K562 (cell line): ENCODE data around the gene LAMTOR1. TPM values are rescaled to one million over a fixed set of nuclear protein-coding genes. Genes with fewer than 3 reads are reported as not detected.

Experiments used
- ATAC-seq: fragments of 200-7000 bp; cut with Tn5 transposase; 3 replicates; pipeline ENCODE4 v1.9.1; 2020; ENCODE audit warnings: moderate library complexity
- BruUV-seq: library from RNA; stranded (reverse); fragments of 400-500 nt; replicated peaks from 2 replicates; lab custom pipeline; 2021; lab: Mats Ljungman, UMichigan
- CTCF ChIA-PET: fragments of 300-600 bp; formaldehyde crosslinking; extraction: SDS; loops from one replicate; lab custom pipeline; 2021; ENCODE audit warnings: low intra/inter-chr PET ratio; lab: Yijun Ruan, JAX
- POLR2A ChIA-PET: fragments of 300-600, 350-650 bp; sonication (Branson Sonifier 250); formaldehyde crosslinking; extraction: SDS; loops from one replicate; lab custom pipeline; 2021; ENCODE audit warnings: antibody characterized with exemption, inconsistent platforms; lab: Yijun Ruan, JAX
- DNase-seq, 4 experiments: peaks; one replicate each; pipeline versions ENCODE4 v3.0.0 to v3.0.0-alpha.2; 2011 to 2018; ENCODE audit warnings: low spot score in 3 of 4, mixed read lengths in 3 of 4; ENCODE audit errors: extremely low read depth in 1 of 4
- FAIRE-seq: peaks from 2 replicates; lab custom pipeline; 2011; peaks lifted over from hg19 to GRCh38; lab: Jason Lieb, UNC
- H2AFZ ChIP-seq: 2 replicates; pipeline ENCODE4 v1.6.0; 2011; ENCODE audit warnings: low read depth, low read length, control low read depth, inconsistent platforms
- H3K27ac ChIP-seq: fragments of 200-600 bp; 3 replicates; pipeline ENCODE4 v1.8.0; 2011; ENCODE audit warnings: low read depth, mild to moderate bottlenecking, control low read depth, inconsistent platforms, low read length, moderate library complexity, mixed read lengths; ENCODE audit errors: extremely low read depth
- H3K27me3 ChIP-seq, 2 experiments: fragments of 300-600 bp in 1 of 2; 2 replicates in 1 of 2; 3 replicates in 1 of 2; pipeline versions ENCODE4 v1.6.0 to v1.8.0; 2011; ENCODE audit warnings: inconsistent platforms in 2 of 2, low read length in 2 of 2, mild to moderate bottlenecking in 1 of 2, mixed read lengths in 1 of 2, moderate library complexity in 1 of 2; ENCODE audit not compliant: control insufficient read depth in 2 of 2, insufficient read depth in 2 of 2
- H3K36me3 ChIP-seq: fragments of 300-600 bp; 3 replicates; pipeline ENCODE4 v1.8.0; 2011; ENCODE audit warnings: mild to moderate bottlenecking, low read length, inconsistent platforms; ENCODE audit not compliant: control insufficient read depth, insufficient read depth
- H3K4me1 ChIP-seq, 2 experiments: fragments of 200-600 bp in 1 of 2; replicated peaks in 1 of 2; 2 replicates in 1 of 2; 3 replicates in 1 of 2; pipeline versions ENCODE4 v1.5.1 to v1.8.0; 2011; ENCODE audit warnings: inconsistent platforms in 2 of 2, low read length in 2 of 2, mild to moderate bottlenecking in 1 of 2, mixed read lengths in 1 of 2, moderate library complexity in 1 of 2; ENCODE audit not compliant: control insufficient read depth in 2 of 2, insufficient read depth in 2 of 2
- H3K4me2 ChIP-seq: 2 replicates; pipeline ENCODE4 v1.6.1; 2011; ENCODE audit warnings: low read length, control low read depth, inconsistent platforms, mixed read lengths; ENCODE audit not compliant: insufficient read depth
- H3K4me3 ChIP-seq: fragments of 200-600 bp; sonication (generic), shearing (Covaris generic); 2 replicates; pipeline ENCODE4 v1.5.1; 2016; ENCODE audit warnings: control low read depth, inconsistent platforms
- H3K79me2 ChIP-seq: fragments of 200-600 bp; 3 replicates; pipeline ENCODE4 v1.8.0; 2011; ENCODE audit warnings: low read length, inconsistent platforms; ENCODE audit not compliant: control insufficient read depth, insufficient read depth
- H3K9ac ChIP-seq, 2 experiments: 2 replicates each; pipeline versions ENCODE4 v1.6.0 to v1.6.1; 2011; ENCODE audit warnings: low read depth in 2 of 2, low read length in 2 of 2, control low read depth in 1 of 2, inconsistent platforms in 1 of 2, mild to moderate bottlenecking in 1 of 2, mixed read lengths in 1 of 2; ENCODE audit not compliant: insufficient read depth in 1 of 2
- H3K9me1 ChIP-seq: one replicate; pipeline ENCODE4 v1.6.0; 2011; ENCODE audit warnings: inconsistent platforms, mild to moderate bottlenecking, low read length, moderate library complexity; ENCODE audit not compliant: control insufficient read depth, insufficient read depth
- H3K9me3 ChIP-seq: replicated peaks from 2 replicates; pipeline ENCODE4 v1.5.1; 2011; ENCODE audit warnings: low read depth, low read length, inconsistent platforms; ENCODE audit not compliant: control insufficient read depth, insufficient read depth
- H4K20me1 ChIP-seq: replicated peaks from 2 replicates; pipeline ENCODE4 v1.6.1; 2011; ENCODE audit warnings: low read length, inconsistent platforms, mixed read lengths; ENCODE audit not compliant: control insufficient read depth, insufficient read depth
- CCAR2 ChIP-seq: fragments of 200-400 bp; formaldehyde crosslinking; IDR thresholded peaks from 2 replicates; pipeline ENCODE4 v1.6.1; 2017; ENCODE audit warnings: mild to moderate bottlenecking, low read depth, low read length
- CEBPZ ChIP-seq: fragments of 150-350 bp; IDR thresholded peaks from 2 replicates; pipeline ENCODE4 v1.6.1; 2014; ENCODE audit warnings: low read depth, mild to moderate bottlenecking, low read length, borderline replicate concordance
- HDAC6 ChIP-seq: IDR thresholded peaks from 2 replicates; pipeline ENCODE4 v1.6.1; 2012; ENCODE audit warnings: low read depth, mild to moderate bottlenecking, control low read depth, inconsistent platforms, low read length, moderate library complexity
- MTA1 ChIP-seq: fragments of 450-650 bp; IDR thresholded peaks from 2 replicates; pipeline ENCODE4 v1.6.1; 2017; ENCODE audit warnings: borderline replicate concordance
- NR2C2 ChIP-seq, 2 experiments: fragments of 200-800 bp in 1 of 2; sonication (Bioruptor generic) in 1 of 2; sonication (generic) in 1 of 2; formaldehyde crosslinking in 1 of 2; IDR thresholded peaks; 2 replicates each; pipeline versions ENCODE4 v1.6.1 to v1.8.0; 2016 to 2022; ENCODE audit warnings: mild to moderate bottlenecking in 1 of 2, missing compliant biosample characterization in 1 of 2, missing genetic modification characterization in 1 of 2, missing genetic modification reagents in 1 of 2
- PCBP2 ChIP-seq: fragments of 200-400 bp; formaldehyde crosslinking; IDR thresholded peaks from 2 replicates; pipeline ENCODE4 v1.6.1; 2018; ENCODE audit warnings: low read length, low read depth, mild to moderate bottlenecking, moderate library complexity; ENCODE audit not compliant: poor library complexity, severe bottlenecking
- POLR2H ChIP-seq: IDR thresholded peaks from 2 replicates; pipeline ENCODE4 v1.6.1; 2016; ENCODE audit warnings: missing genetic modification characterization, low read depth, mild to moderate bottlenecking, control low read depth, missing compliant biosample characterization, moderate library complexity
- RFX5 ChIP-seq: IDR thresholded peaks from 2 replicates; pipeline ENCODE4 v1.6.1; 2011; ENCODE audit warnings: low read depth, mild to moderate bottlenecking, improper control_type of control experiment, low read length
- ZNF239 ChIP-seq: fragments of 250-450 bp; sonication (Bioruptor Pico); IDR thresholded peaks from 2 replicates; pipeline ENCODE4 v1.4.0; 2020; ENCODE audit warnings: mild to moderate bottlenecking
- ZNF583 ChIP-seq: fragments of 250-450 bp; sonication (Bioruptor Pico); IDR thresholded peaks from 2 replicates; pipeline ENCODE4 v1.4.0; 2020
- ZNF586 ChIP-seq: fragments of 450-650 bp; formaldehyde crosslinking; conservative IDR thresholded peaks from 2 replicates; pipeline ENCODE4 v1.4.0; 2020; ENCODE audit warnings: mild to moderate bottlenecking, moderate library complexity
- in situ Hi-C: fragments of 300-500 bp; cut with MboI; formaldehyde crosslinking; loops from 4 replicates; pipeline ENCODE4 v1.15.0; 2018; ENCODE audit warnings: inconsistent platforms, mixed read lengths
- intact Hi-C: fragments of 100-400 bp; cut with micrococcal nuclease; formaldehyde crosslinking; loops from 2 replicates; pipeline ENCODE4 v1.14.2; 2022
- polyA plus RNA-seq, 8 experiments: library from polyadenylated mRNA; depleted of rRNA in 4 of 8; stranded (reverse) in 5 of 8; unstranded in 3 of 8; fragments of >200 nt; fragmentation: Nextera tagmentation in 2 of 8; fragmentation: Illumina TruSeq in 1 of 8; extraction: Ambion mirVana in 2 of 8; extraction: Trizol in 1 of 8; gene quantifications; 2 replicates each; pipeline versions ENCODE4 v1.2.1 to v1.2.3, GENCODE V29; 2011 to 2014; ENCODE audit warnings: inconsistent platforms in 1 of 8, missing spikeins in 1 of 8
- total RNA-seq, 7 experiments: library from RNA; depleted of rRNA in 6 of 7; stranded (reverse); fragments of >200 nt in 6 of 7; fragmentation: Illumina TruSeq in 2 of 7; extraction: Trizol in 2 of 7; gene quantifications; 2 replicates each; pipeline versions ENCODE4 v1.2.1 to v1.2.3, GENCODE V29; 2011 to 2021; ENCODE audit warnings: low replicate concordance in 1 of 7
- TF ChIP-seq, protein P1 (sequence below): fragments of 250-450 bp; sonication (Bioruptor Pico); IDR thresholded peaks from 2 replicates; pipeline ENCODE4 v1.9.0; 2021; ENCODE audit warnings: mild to moderate bottlenecking

LAMTOR1 gene
- total and polyA plus RNA-seq, 9 of the 15 experiments (the other 6 are each of a cell fraction or from before 2014, with no cell fraction given) = 62.6 to 104 (median 85.3) TPM

DNA sequence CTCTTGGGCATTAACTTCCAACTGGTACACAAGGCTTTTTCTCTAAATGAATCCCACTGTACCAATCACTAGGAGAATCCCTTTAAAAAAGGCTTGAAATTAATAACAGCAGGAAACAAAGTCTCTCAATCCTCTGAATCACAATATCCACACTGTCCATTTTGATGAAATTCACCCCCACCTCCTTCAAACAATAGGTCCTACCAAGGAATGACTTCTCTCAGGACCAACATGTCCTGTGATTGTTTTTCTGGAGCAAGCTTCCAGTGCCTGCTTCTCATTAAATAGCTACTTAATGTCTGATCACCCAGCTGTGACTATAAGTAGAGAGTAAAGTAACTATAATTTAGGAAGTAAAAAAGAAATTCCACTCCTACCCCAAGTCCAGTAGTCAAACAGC, 35.8 kb downstream of the LAMTOR1 start:
- peaks cover 3 to 11% of the 10 kb centered on the region in 2 experiments; a peak in 3 of 5 replicates for H3K4me1 ChIP-seq
- no peak overlapping the region for H3K27ac ChIP-seq
- in situ Hi-C loops (no loop called here), intact Hi-C loops (no loop called here)
- H3K4me3 ChIP-seq = no peak overlapping the region
- no peaks in the 10 kb centered on the region; the same call in 1 of the 2 replicates for H4K20me1 ChIP-seq
- H3K9me1 ChIP-seq = no peaks in the 10 kb centered on the region
- H3K9ac ChIP-seq = no peak overlapping the region
- FAIRE-seq (no peak), DNase-seq (no peak), ATAC-seq (no peak)
- ChIA-PET CTCF (no interaction called here), POLR2A (interaction anchor here (0.6 to 2.7 kb wide), 12 partner anchors 8 to 176 kb away, joined by 3 to 9 read pairs (median 4); no protein-coding TSS in a partner anchor)
- BruUV-seq = no TSS peak
- peaks cover 58% of the 10 kb centered on the region for H3K36me3 ChIP-seq
- peaks cover 61% of the 10 kb centered on the region for H3K79me2 ChIP-seq
- no peaks in the 10 kb centered on the region for H3K27me3 ChIP-seq
- no peaks in the 10 kb centered on the region for H3K9me3 ChIP-seq
- no peak overlapping the region for H2AFZ ChIP-seq
- no peak overlapping the region for H3K4me2 ChIP-seq
- no peak for TF ChIP-seq ZNF586 (CRISPR knock-in tag)
- no peak for TF ChIP-seq POLR2H (tag)
- no peak for TF ChIP-seq HDAC6
- TF ChIP-seq, protein P1, sequence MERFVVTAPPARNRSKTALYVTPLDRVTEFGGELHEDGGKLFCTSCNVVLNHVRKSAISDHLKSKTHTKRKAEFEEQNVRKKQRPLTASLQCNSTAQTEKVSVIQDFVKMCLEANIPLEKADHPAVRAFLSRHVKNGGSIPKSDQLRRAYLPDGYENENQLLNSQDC = no peak
- no peak for TF ChIP-seq PCBP2
- TF ChIP-seq MTA1 = no peak

- no TSS peak for BruUV-seq
- Histone ChIP-seq H3K9me3 (no peaks in the 10 kb centered on the region), H3K27ac (no peak overlapping the region), H4K20me1 (no peaks in the 10 kb centered on the region; the same call in 1 of the 2 replicates), H3K4me2 (no peak overlapping the region), H3K4me1 (peaks cover 3 to 11% of the 10 kb centered on the region in 2 experiments; a peak in 3 of 5 replicates), H3K4me3 (no peak overlapping the region), H3K36me3 (peaks cover 60% of the 10 kb centered on the region), H2AFZ (no peak overlapping the region), H3K27me3 (no peaks in the 10 kb centered on the region), H3K9ac (no peak overlapping the region), H3K9me1 (no peaks in the 10 kb centered on the region), H3K79me2 (peaks cover 56% of the 10 kb centered on the region)
- ChIA-PET CTCF (no interaction called here), POLR2A (interaction anchor here (0.7 to 2.7 kb wide), 8 partner anchors 9 to 32 kb away, joined by 3 to 9 read pairs (median 4); no protein-coding TSS in a partner anchor)
- ATAC-seq = no peak
- no peak for FAIRE-seq
- in situ Hi-C loops (no loop called here), intact Hi-C loops (no loop called here)
- TF ChIP-seq CEBPZ = no peak
- no peak for TF ChIP-seq RFX5
- TF ChIP-seq ZNF239 (CRISPR knock-in tag) = no peak
- no peak for TF ChIP-seq NR2C2 (CRISPR knock-in tag; IDR thresholded peaks at IDR 0.05)
- no peak for TF ChIP-seq NR2C2 (tag; IDR thresholded peaks at IDR 0.05)
- TF ChIP-seq ZNF583 = no peak
- TF ChIP-seq CCAR2 = no peak
- no peak for DNase-seq
These were observed 36.2 kb downstream of the LAMTOR1 start for GRCh38 chr11:72066855-72067254.
